Endothelial cell of umbilical vein (primary cell): ENCODE measurements around the gene GPD2. TPM values are rescaled to one million over a fixed set of nuclear protein-coding genes. Genes with fewer than 3 reads are reported as not detected.

Experiments used
- BruUV-seq: library from RNA; stranded (reverse); fragments of 400-500 nt; replicated peaks from 2 replicates; lab custom pipeline; 2021; lab: Mats Ljungman, UMichigan
- CTCF ChIA-PET: fragments of 300-600, 350-600 bp; sonication (Branson Sonifier 250); formaldehyde crosslinking; loops from one replicate; lab custom pipeline; 2021; ENCODE audit warnings: antibody characterized with exemption, inconsistent platforms; lab: Charles Lee
- POLR2A ChIA-PET: fragments of 300-600, 350-600 bp; sonication (Branson Sonifier 250); formaldehyde crosslinking; loops from one replicate; lab custom pipeline; 2021; ENCODE audit warnings: antibody characterized with exemption, inconsistent platforms; lab: Charles Lee
- DNase-seq: peaks from one replicate; pipeline ENCODE4 v3.0.0-alpha.2; 2011; ENCODE audit warnings: low read depth, low spot score
- FAIRE-seq: peaks from 2 replicates; lab custom pipeline; 2011; peaks lifted over from hg19 to GRCh38; lab: Jason Lieb, UNC
- H2AFZ ChIP-seq: 2 replicates; pipeline ENCODE4 v1.6.0; 2012; ENCODE audit warnings: low read depth, low read length, control low read depth, inconsistent platforms
- H3K27ac ChIP-seq: 2 replicates; pipeline ENCODE4 v1.5.1; 2011; ENCODE audit warnings: low read depth, mild to moderate bottlenecking, control low read depth, low read length, moderate library complexity; ENCODE audit not compliant: insufficient read depth
- H3K27me3 ChIP-seq, 2 experiments: 2 replicates each; pipeline versions ENCODE4 v1.6.0 to v1.6.1; 2011; ENCODE audit warnings: low read length in 2 of 2, mixed read lengths in 1 of 2; ENCODE audit not compliant: control insufficient read depth in 2 of 2, insufficient read depth in 2 of 2
- H3K36me3 ChIP-seq, 2 experiments: 2 replicates in 1 of 2; 3 replicates in 1 of 2; pipeline ENCODE4 v1.5.1; 2011; ENCODE audit warnings: low read length in 2 of 2, mild to moderate bottlenecking in 1 of 2, moderate library complexity in 1 of 2; ENCODE audit not compliant: control insufficient read depth in 2 of 2, insufficient read depth in 2 of 2; ENCODE audit errors: extremely low read depth in 1 of 2
- H3K4me1 ChIP-seq: 3 replicates; pipeline ENCODE4 v1.5.1; 2011; ENCODE audit warnings: mild to moderate bottlenecking, low read length; ENCODE audit not compliant: control insufficient read depth, insufficient read depth; ENCODE audit errors: extremely low read depth
- H3K4me2 ChIP-seq: 2 replicates; pipeline ENCODE4 v1.6.1; 2011; ENCODE audit warnings: low read length, control low read depth, mixed read lengths; ENCODE audit not compliant: insufficient read depth
- H3K4me3 ChIP-seq, 3 experiments: fragments of 200-600 bp in 1 of 3; sonication (generic), shearing (Covaris generic) in 1 of 3; replicated peaks in 1 of 3; 2 replicates each; pipeline ENCODE4 v1.5.1; 2011 to 2016; ENCODE audit warnings: control low read depth in 3 of 3, low read length in 3 of 3, mild to moderate bottlenecking in 2 of 3, inconsistent platforms in 1 of 3, low read depth in 1 of 3, moderate library complexity in 1 of 3; ENCODE audit not compliant: insufficient read depth in 1 of 3
- H3K79me2 ChIP-seq: 2 replicates; pipeline ENCODE4 v1.6.0; 2012; ENCODE audit warnings: low read length, inconsistent platforms; ENCODE audit not compliant: control insufficient read depth, insufficient read depth
- H3K9ac ChIP-seq: replicated peaks from 2 replicates; pipeline ENCODE3; 2011; ENCODE audit warnings: low read length, control low read depth; ENCODE audit not compliant: insufficient read depth; ENCODE audit errors: extremely low read depth
- H3K9me1 ChIP-seq: replicated peaks from 3 replicates; pipeline ENCODE4 v1.6.0; 2011; ENCODE audit warnings: mild to moderate bottlenecking, low read length; ENCODE audit not compliant: control insufficient read depth, insufficient read depth; ENCODE audit errors: extremely low read depth
- H3K9me3 ChIP-seq: replicated peaks from 2 replicates; pipeline ENCODE4 v1.5.1; 2012; ENCODE audit warnings: low read length, inconsistent platforms; ENCODE audit not compliant: control insufficient read depth, insufficient read depth
- H4K20me1 ChIP-seq: replicated peaks from 2 replicates; pipeline ENCODE3; 2011; ENCODE audit warnings: mild to moderate bottlenecking, low read length; ENCODE audit not compliant: control insufficient read depth, insufficient read depth; ENCODE audit errors: extremely low read depth
- CTCF ChIP-seq, 2 donors: IDR thresholded peaks; 1 replicate in 1 of 2; 2 replicates in 1 of 2; pipeline ENCODE4 v1.5.1; 2011; ENCODE audit warnings: low read length in 2 of 2, mild to moderate bottlenecking in 2 of 2, moderate library complexity in 2 of 2, control low read depth in 1 of 2, inconsistent platforms in 1 of 2, low read depth in 1 of 2; ENCODE audit not compliant: insufficient read depth in 1 of 2; ENCODE audit errors: extremely low read depth in 1 of 2
- EZH2 ChIP-seq: IDR thresholded peaks from 2 replicates; pipeline ENCODE4 v1.6.1; 2012; ENCODE audit warnings: borderline replicate concordance, low read depth, mild to moderate bottlenecking, moderate library complexity, low read length, inconsistent platforms; ENCODE audit not compliant: severe bottlenecking
- FOS ChIP-seq: IDR thresholded peaks from 2 replicates; pipeline ENCODE4 v1.6.1; 2011; ENCODE audit warnings: mild to moderate bottlenecking, low read length, moderate library complexity, borderline replicate concordance; ENCODE audit not compliant: insufficient read depth
- GATA2 ChIP-seq: IDR thresholded peaks from 2 replicates; pipeline ENCODE4 v1.7.0; 2011; ENCODE audit warnings: low read depth, mild to moderate bottlenecking, moderate library complexity, mixed read lengths, low read length; ENCODE audit not compliant: insufficient read length, insufficient read depth
- JUN ChIP-seq: IDR thresholded peaks from 2 replicates; pipeline ENCODE4 v1.6.1; 2011; ENCODE audit warnings: borderline replicate concordance, low read depth; ENCODE audit not compliant: insufficient read length, insufficient read depth
- MAX ChIP-seq: IDR thresholded peaks from 2 replicates; pipeline ENCODE4 v1.6.1; 2011; ENCODE audit not compliant: insufficient read depth, insufficient read length
- MYC ChIP-seq: IDR thresholded peaks from one replicate; pipeline ENCODE4 v1.6.1; 2011; ENCODE audit warnings: mild to moderate bottlenecking, low read depth, low read length
- POLR2A ChIP-seq: IDR thresholded peaks from 2 replicates; pipeline ENCODE4 v1.6.1; 2012; ENCODE audit warnings: low read depth, mild to moderate bottlenecking, control low read depth, low read length
- POLR2AphosphoS5 ChIP-seq: IDR thresholded peaks from 2 replicates; pipeline ENCODE4 v1.6.1; 2012; ENCODE audit warnings: low read depth, mild to moderate bottlenecking, control low read depth, low read length, moderate library complexity; ENCODE audit not compliant: insufficient read depth
- dilution Hi-C: fragments of 300-500 bp; cut with MboI; formaldehyde crosslinking; loops from one replicate; pipeline ENCODE4 v1.15.0; 2019; ENCODE audit warnings: low sequenced_read_pairs; ENCODE audit not compliant: extremely low pct_ligation_motif_present
- intact Hi-C: fragments of 100-400 bp; cut with micrococcal nuclease; formaldehyde crosslinking; loops from one replicate; pipeline ENCODE4 v1.10.0; 2022
- polyA plus RNA-seq, 4 experiments: library from polyadenylated mRNA; depleted of rRNA in 3 of 4; stranded (reverse) in 3 of 4; unstranded in 1 of 4; fragments of >200 nt; gene quantifications; 2 replicates each; pipeline versions ENCODE4 v1.2.1 to v1.2.3, GENCODE V29; 2011 to 2012; ENCODE audit warnings: missing spikeins in 1 of 4
- total RNA-seq: library from RNA; stranded (reverse); gene quantifications from 2 replicates; pipeline ENCODE4 v1.2.3, GENCODE V29; 2021

Gene GPD2
- total and polyA plus RNA-seq, 2 donors (not counting 3 experiments of a cell fraction or from before 2014, with no cell fraction given) = 6.6 to 37.0 TPM

- no peaks in the 10 kb centered on the region for H3K79me2 ChIP-seq
- H3K27me3 ChIP-seq = no peaks in the 10 kb centered on the region
- intact Hi-C loops = no loop called here
- dilution Hi-C loops = no loop called here
- no peaks in the 10 kb centered on the region for H3K36me3 ChIP-seq
- no peaks in the 10 kb centered on the region for H3K9me1 ChIP-seq
- H3K4me3 ChIP-seq = no peak overlapping the region
- CTCF ChIA-PET = interaction anchor here (1.4 to 1.6 kb wide), 2 partner anchors 9 to 595 kb away, joined by 4 to 5 read pairs; no protein-coding TSS in a partner anchor
- no peak overlapping the region for H3K27ac ChIP-seq
- no TSS peak for BruUV-seq
- POLR2A ChIA-PET = no interaction called here
- H2AFZ ChIP-seq = no peak overlapping the region
- no peaks in the 10 kb centered on the region for H4K20me1 ChIP-seq
- no peak for FAIRE-seq
- no peaks in the 10 kb centered on the region for H3K9me3 ChIP-seq
- H3K9ac ChIP-seq = no peak overlapping the region
- no peak for DNase-seq
- no peaks in the 10 kb centered on the region for H3K4me1 ChIP-seq
- TF ChIP-seq POLR2AphosphoS5 (no peak), EZH2 (no peak), MAX (no peak), POLR2A (no peak), CTCF (IDR thresholded peaks at IDR 0.05; ENCODE audit: extremely low read depth in 1 of 2, insufficient read depth in 1 of 2, low read depth in 1 of 2, low read length in 2 of 2) (no peak), FOS (no peak), MYC (no peak), GATA2 (no peak), JUN (no peak)
- no peak overlapping the region for H3K4me2 ChIP-seq
Measured at GRCh38 chr2:156598563-156598962, 162.4 kb downstream of the GPD2 start.
